GM10266 (cell line): ENCODE measurements around the gene HCRTR1.

Source experiments
- DNase-seq: peaks from one replicate; pipeline ENCODE4 v3.0.0; 2012; ENCODE audit errors: extremely low spot score
- TF ChIP-seq, protein P1 (sequence below): IDR thresholded peaks from 2 replicates; pipeline ENCODE4 v1.5.1; 2012; ENCODE audit warnings: mild to moderate bottlenecking, low read depth; ENCODE audit not compliant: control insufficient read depth, insufficient read depth; ENCODE audit errors: missing control alignments

The HCRTR1 gene

DNA sequence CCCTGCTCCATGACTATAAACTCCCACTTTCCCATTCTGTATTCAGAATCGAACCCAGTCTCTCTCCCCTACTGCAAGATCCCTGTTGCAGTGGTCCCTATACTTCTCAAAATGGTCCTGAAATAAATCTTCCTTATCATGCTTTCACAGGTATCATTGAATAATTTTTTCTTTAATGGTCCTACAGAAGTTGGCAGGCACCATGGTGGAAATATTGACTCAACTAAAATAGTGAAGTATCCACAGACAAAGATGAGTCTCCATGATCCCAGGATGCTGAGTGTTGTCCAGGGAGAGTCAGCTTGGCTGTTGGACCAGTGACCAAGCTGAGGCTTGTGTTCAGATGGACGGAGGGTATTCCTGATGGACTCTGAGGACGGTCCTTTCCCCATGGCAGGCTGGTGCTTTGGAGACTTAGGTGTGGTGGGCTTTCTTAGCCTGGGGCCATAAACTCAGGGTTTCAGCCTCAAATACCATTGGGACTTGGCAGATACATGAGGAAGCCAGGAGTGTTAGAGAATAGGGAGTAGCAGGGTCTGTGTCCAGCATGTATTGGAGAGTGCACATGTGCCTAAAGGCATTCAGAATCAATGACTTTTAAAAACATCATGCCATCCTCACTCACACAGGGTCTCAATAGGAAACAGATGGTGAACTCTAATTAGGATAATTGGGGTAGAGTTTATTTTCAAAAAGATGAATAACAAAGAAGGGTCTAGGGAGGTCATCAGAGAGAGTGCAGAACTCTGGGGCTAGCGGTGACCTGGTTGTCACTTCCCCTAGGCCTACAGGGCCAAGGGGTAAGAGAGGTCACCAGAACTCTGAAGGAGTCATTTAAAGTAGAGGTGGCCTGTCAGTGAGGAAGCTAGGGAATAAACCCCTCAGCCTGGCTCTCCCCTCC is 21.4 kb upstream of the HCRTR1 start:
- DNase-seq: no peak
- TF ChIP-seq, protein P1, sequence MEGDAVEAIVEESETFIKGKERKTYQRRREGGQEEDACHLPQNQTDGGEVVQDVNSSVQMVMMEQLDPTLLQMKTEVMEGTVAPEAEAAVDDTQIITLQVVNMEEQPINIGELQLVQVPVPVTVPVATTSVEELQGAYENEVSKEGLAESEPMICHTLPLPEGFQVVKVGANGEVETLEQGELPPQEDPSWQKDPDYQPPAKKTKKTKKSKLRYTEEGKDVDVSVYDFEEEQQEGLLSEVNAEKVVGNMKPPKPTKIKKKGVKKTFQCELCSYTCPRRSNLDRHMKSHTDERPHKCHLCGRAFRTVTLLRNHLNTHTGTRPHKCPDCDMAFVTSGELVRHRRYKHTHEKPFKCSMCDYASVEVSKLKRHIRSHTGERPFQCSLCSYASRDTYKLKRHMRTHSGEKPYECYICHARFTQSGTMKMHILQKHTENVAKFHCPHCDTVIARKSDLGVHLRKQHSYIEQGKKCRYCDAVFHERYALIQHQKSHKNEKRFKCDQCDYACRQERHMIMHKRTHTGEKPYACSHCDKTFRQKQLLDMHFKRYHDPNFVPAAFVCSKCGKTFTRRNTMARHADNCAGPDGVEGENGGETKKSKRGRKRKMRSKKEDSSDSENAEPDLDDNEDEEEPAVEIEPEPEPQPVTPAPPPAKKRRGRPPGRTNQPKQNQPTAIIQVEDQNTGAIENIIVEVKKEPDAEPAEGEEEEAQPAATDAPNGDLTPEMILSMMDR: no peak

DNA sequence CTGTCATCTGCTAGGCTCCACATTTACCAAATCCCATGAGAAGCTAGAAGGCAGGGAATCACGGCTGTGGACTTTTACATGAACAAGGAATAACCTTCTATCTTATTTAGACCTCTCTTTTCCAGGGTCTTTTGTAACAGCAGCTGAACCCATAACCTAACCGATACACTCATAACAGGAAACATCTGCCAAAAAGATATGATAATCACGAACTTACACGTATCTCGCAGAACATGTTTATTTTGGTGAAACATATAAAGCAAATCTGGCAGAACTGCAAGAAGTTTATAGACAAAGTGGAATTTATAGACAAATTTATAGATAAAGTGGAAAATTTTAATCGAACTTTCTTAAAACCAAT is 20.8 kb upstream of the HCRTR1 start:
- no peak for DNase-seq
- TF ChIP-seq, protein P1: no peak

DNA sequence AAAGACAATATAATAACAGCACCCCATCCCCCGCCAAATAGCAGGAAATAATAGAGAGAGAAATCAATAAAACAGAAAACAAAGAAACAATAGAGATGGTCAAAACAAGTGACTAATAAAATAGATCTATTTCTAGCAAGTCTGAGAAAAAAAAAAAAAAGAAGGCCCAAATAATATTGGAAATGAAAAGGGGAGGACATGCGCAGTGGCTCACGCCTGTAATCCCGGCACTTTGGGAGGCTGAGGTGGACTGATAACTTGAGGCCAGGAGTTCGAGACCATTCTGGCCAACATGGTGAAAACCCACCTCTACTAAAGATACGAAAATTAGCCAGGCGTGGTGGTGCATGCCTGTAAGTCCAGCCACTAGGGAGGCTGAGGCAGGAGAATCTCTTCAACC is 18.5 kb upstream of the HCRTR1 start:
- DNase-seq: no peak
- TF ChIP-seq, protein P1: no peak

GRCh38 chr1:31600641-31601040 is 16.8 kb upstream of the HCRTR1 start:
- TF ChIP-seq, protein P1: no peak
- no peak for DNase-seq

GRCh38 chr1:31602081-31602480 is 15.4 kb upstream of the HCRTR1 start:
- DNase-seq: no peak
- TF ChIP-seq, protein P1: no peak

GRCh38 chr1:31605908-31606427 is 11.5 kb upstream of the HCRTR1 start:
- DNase-seq: peak; percentile 89
- TF ChIP-seq, protein P1: no peak

GRCh38 chr1:31607360-31607759 is 10.1 kb upstream of the HCRTR1 start:
- DNase-seq: no peak
- TF ChIP-seq, protein P1: no peak
